ENCODE results near the gene DNAJB8. TPM values are rescaled to one million over a fixed set of nuclear protein-coding genes. Genes with fewer than 3 reads are reported as not detected.

Gene DNAJB8
- total and polyA plus RNA-seq, 4 donors: not detected

DNA sequence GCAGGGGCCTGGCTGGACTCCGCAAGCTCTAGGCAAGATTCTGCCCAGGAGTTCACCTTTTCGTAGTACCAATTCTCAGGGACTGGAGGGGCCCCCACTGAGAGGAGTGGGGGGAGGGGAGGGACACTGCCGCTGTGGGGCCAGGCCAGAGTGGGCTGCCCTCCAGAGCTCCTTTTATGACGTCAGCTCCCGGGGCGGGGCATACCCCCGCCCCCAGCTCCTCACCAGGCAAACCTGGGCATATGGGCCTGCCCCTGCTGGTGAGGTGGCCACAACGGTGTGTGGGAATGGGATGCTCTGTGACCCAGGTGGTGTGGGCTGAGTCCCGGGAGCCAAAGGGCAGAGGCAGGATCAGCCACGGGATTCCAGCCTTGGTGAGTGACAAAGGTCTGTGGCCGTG is 3.3 kb downstream of the DNAJB8 start:
- Histone ChIP-seq H3K9ac (ENCODE audit: low read depth in 1 of 2, low read length in 2 of 2) (no peak overlapping the region), H3K27me3 (ENCODE audit: control insufficient read depth in 4 of 4, insufficient read depth in 4 of 4, low read length in 3 of 4) (no peaks in the 10 kb centered on the region), H3K9me3 (ENCODE audit: control insufficient read depth in 4 of 4, low read length in 3 of 4) (no peaks in the 10 kb centered on the region), H3K27ac (ENCODE audit: low read depth in 1 of 2, low read length in 2 of 2) (no peak overlapping the region), H3K4me3 (ENCODE audit: low read depth in 1 of 3, low read length in 3 of 3) (no peak overlapping the region), H3K36me3 (ENCODE audit: control insufficient read depth in 4 of 4, insufficient read depth in 3 of 4, low read depth in 1 of 4, low read length in 3 of 4) (no peaks in the 10 kb centered on the region), H3K4me1 (ENCODE audit: control insufficient read depth in 4 of 4, insufficient read depth in 4 of 4, low read length in 3 of 4) (no peaks in the 10 kb centered on the region)
- TF ChIP-seq GABPA (IDR thresholded peaks at IDR 0.05 in 1 of 2, conservative IDR thresholded peaks at IDR 0.05 in 1 of 2) (no peak), FOXA2 (IDR thresholded peaks at IDR 0.05) (no peak), TAF1 (conservative IDR thresholded peaks at IDR 0.05) (no peak), RAD21 (IDR thresholded peaks at IDR 0.05) (no peak), NR2F2 (IDR thresholded peaks at IDR 0.05) (no peak), HNF4A (conservative IDR thresholded peaks at IDR 0.05) (no peak), EGR1 (IDR thresholded peaks at IDR 0.05; ENCODE audit: low read depth in 2 of 2) (no peak), YY1 (IDR thresholded peaks at IDR 0.05) (no peak), JUND (IDR thresholded peaks at IDR 0.05) (no peak)
- TF ChIP-seq, protein P1, sequence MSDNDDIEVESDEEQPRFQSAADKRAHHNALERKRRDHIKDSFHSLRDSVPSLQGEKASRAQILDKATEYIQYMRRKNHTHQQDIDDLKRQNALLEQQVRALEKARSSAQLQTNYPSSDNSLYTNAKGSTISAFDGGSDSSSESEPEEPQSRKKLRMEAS (IDR thresholded peaks at IDR 0.05): no peak
- TF ChIP-seq, protein P2, sequence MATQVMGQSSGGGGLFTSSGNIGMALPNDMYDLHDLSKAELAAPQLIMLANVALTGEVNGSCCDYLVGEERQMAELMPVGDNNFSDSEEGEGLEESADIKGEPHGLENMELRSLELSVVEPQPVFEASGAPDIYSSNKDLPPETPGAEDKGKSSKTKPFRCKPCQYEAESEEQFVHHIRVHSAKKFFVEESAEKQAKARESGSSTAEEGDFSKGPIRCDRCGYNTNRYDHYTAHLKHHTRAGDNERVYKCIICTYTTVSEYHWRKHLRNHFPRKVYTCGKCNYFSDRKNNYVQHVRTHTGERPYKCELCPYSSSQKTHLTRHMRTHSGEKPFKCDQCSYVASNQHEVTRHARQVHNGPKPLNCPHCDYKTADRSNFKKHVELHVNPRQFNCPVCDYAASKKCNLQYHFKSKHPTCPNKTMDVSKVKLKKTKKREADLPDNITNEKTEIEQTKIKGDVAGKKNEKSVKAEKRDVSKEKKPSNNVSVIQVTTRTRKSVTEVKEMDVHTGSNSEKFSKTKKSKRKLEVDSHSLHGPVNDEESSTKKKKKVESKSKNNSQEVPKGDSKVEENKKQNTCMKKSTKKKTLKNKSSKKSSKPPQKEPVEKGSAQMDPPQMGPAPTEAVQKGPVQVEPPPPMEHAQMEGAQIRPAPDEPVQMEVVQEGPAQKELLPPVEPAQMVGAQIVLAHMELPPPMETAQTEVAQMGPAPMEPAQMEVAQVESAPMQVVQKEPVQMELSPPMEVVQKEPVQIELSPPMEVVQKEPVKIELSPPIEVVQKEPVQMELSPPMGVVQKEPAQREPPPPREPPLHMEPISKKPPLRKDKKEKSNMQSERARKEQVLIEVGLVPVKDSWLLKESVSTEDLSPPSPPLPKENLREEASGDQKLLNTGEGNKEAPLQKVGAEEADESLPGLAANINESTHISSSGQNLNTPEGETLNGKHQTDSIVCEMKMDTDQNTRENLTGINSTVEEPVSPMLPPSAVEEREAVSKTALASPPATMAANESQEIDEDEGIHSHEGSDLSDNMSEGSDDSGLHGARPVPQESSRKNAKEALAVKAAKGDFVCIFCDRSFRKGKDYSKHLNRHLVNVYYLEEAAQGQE (IDR thresholded peaks at IDR 0.05): no peak
- TF ChIP-seq, protein P3, sequence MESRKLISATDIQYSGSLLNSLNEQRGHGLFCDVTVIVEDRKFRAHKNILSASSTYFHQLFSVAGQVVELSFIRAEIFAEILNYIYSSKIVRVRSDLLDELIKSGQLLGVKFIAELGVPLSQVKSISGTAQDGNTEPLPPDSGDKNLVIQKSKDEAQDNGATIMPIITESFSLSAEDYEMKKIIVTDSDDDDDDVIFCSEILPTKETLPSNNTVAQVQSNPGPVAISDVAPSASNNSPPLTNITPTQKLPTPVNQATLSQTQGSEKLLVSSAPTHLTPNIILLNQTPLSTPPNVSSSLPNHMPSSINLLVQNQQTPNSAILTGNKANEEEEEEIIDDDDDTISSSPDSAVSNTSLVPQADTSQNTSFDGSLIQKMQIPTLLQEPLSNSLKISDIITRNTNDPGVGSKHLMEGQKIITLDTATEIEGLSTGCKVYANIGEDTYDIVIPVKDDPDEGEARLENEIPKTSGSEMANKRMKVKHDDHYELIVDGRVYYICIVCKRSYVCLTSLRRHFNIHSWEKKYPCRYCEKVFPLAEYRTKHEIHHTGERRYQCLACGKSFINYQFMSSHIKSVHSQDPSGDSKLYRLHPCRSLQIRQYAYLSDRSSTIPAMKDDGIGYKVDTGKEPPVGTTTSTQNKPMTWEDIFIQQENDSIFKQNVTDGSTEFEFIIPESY (IDR thresholded peaks at IDR 0.05): no peak
- TF ChIP-seq, protein P4, sequence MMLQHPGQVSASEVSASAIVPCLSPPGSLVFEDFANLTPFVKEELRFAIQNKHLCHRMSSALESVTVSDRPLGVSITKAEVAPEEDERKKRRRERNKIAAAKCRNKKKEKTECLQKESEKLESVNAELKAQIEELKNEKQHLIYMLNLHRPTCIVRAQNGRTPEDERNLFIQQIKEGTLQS (IDR thresholded peaks at IDR 0.05): no peak
- 66% methylated on average over 11 of the region's 11 CpGs for WGBS
- no peak for DNase-seq (ENCODE audit: low spot score)

DNA sequence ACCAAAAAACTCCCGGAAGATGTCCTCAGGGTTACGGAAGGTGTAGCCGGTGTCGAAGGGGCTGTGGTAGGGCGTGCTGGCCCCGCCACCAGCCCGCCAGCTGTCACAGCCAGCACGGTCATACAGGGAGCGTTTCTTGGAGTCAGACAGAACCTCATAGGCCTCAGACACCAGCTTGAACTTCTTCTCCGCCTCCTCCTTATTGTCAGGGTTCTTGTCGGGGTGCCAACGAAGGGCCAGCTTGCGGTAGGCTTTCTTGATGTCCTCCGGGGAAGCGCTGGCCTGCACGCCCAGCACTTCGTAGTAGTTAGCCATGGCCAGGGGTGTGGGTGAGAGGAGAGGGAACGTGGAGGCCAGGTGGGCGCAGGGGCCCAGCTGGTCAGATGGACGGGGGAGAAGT is 3.8 kb downstream of the DNAJB8 start:
- WGBS: 94% methylated on average over 20 of the region's 20 CpGs

More for the DNA sequence above, 3.8 kb downstream of the DNAJB8 start:
- Histone ChIP-seq H3K36me3 (ENCODE audit: control insufficient read depth in 4 of 4, insufficient read depth in 3 of 4, low read depth in 1 of 4, low read length in 3 of 4) (no peaks in the 10 kb centered on the region), H3K4me1 (ENCODE audit: control insufficient read depth in 4 of 4, insufficient read depth in 4 of 4, low read length in 3 of 4) (no peaks in the 10 kb centered on the region), H3K9ac (ENCODE audit: low read depth in 1 of 2, low read length in 2 of 2) (no peak overlapping the region), H3K27me3 (ENCODE audit: control insufficient read depth in 4 of 4, insufficient read depth in 4 of 4, low read length in 3 of 4) (no peaks in the 10 kb centered on the region), H3K27ac (ENCODE audit: low read depth in 1 of 2, low read length in 2 of 2) (no peak overlapping the region), H3K9me3 (ENCODE audit: control insufficient read depth in 4 of 4, low read length in 3 of 4) (no peaks in the 10 kb centered on the region), H3K4me3 (ENCODE audit: low read depth in 1 of 3, low read length in 3 of 3) (no peak overlapping the region)
- no peak for DNase-seq (ENCODE audit: low spot score)
- TF ChIP-seq, protein P2 (IDR thresholded peaks at IDR 0.05): no peak
- TF ChIP-seq FOXA2 (IDR thresholded peaks at IDR 0.05) (no peak), RXRA (IDR thresholded peaks at IDR 0.05) (no peak), HNF4G (IDR thresholded peaks at IDR 0.05) (no peak), FOXA1 (IDR thresholded peaks at IDR 0.05) (no peak)
- TF ChIP-seq, protein P4 (IDR thresholded peaks at IDR 0.05): no peak
- TF ChIP-seq, protein P1 (IDR thresholded peaks at IDR 0.05): no peak
- TF ChIP-seq, protein P3 (IDR thresholded peaks at IDR 0.05): no peak
